NT2/D1 (cell line): ENCODE measurements around the gene TMEM117.

ENCODE experiments used
- SUZ12 ChIP-seq: IDR thresholded peaks from 2 replicates; pipeline ENCODE4 v1.6.1; 2011; ENCODE audit not compliant: insufficient read length, insufficient read depth; ENCODE audit errors: extremely low read depth
- YY1 ChIP-seq: IDR thresholded peaks from 2 replicates; pipeline ENCODE4 v1.6.1; 2011; ENCODE audit not compliant: insufficient read length, insufficient read depth

DNA sequence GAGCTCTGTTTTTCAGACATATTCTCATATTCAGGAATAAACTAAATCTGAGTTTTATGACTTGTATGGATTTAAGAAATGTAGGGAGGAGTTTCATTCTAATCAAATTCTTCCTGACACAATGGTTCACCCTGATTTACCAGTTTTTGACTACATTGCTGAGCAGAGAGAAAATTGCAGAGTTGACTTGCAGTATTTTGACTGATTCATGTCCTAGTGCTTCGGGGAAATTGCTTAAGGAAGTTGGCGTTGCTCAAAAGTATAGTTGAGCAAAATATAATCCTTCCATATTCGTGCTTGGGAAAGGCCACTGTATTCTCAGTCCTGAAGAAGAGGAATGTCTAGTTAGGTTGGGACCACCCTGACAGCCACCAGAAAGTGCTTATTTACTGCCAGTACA is 28.5 kb upstream of the TMEM117 start:
- TF ChIP-seq YY1 = no peak
- no peak for TF ChIP-seq SUZ12
